Stomach (tissue), 19 donors: Measurements from ENCODE around the gene VPS36. TPM values are rescaled to one million over a fixed set of nuclear protein-coding genes. Genes with fewer than 3 reads are reported as not detected.
"Not testable (repeated sequence)": the region's sequence is repeated elsewhere in the genome, so short reads cannot be mapped to it uniquely, and the experiment has no call there.

Source experiments
- DNase-seq, 2 donors: peaks; one replicate each; pipeline versions ENCODE4 v3.0.0 to v3.0.0-alpha.2; 2013 to 2019
- H3K27ac ChIP-seq, 5 donors: fragments of 200-600 bp in 4 of 5; sonication (generic) in 4 of 5; one replicate each; pipeline ENCODE4 v1.5.1; 2013 to 2019; ENCODE audit warnings: mild to moderate bottlenecking in 1 of 5, moderate library complexity in 1 of 5
- H3K27me3 ChIP-seq, 3 donors: fragments of 200-600 bp; sonication (generic); one replicate each; pipeline ENCODE4 v1.5.1; 2017 to 2019; ENCODE audit warnings: mixed run types in 1 of 3
- H3K36me3 ChIP-seq, 4 donors: fragments of 200-600 bp; sonication (generic); 1 replicate in 3 of 4; 2 replicates in 1 of 4; pipeline ENCODE4 v1.5.1; 2016 to 2019
- H3K4me1 ChIP-seq, 4 donors: fragments of 200-600 bp; sonication (generic); one replicate each; pipeline ENCODE4 v1.5.1; 2016 to 2019
- H3K4me3 ChIP-seq, 4 donors: fragments of 200-600 bp; sonication (generic) in 3 of 4; one replicate each; pipeline ENCODE4 v1.5.1; 2016 to 2019; ENCODE audit warnings: mild to moderate bottlenecking in 1 of 4
- H3K9me3 ChIP-seq, 4 donors: fragments of 200-600 bp; sonication (generic); one replicate each; pipeline ENCODE4 v1.5.1; 2016 to 2019
- EP300 ChIP-seq: sonication (generic); formaldehyde crosslinking; IDR thresholded peaks from one replicate; pipeline ENCODE4 v1.6.1; 2017; ENCODE audit warnings: antibody characterized with exemption
- POLR2A ChIP-seq, 4 donors: fragments of 450-650 bp; IDR thresholded peaks; one replicate each; pipeline ENCODE4 v1.6.1; 2016; ENCODE audit warnings: antibody characterized with exemption in 4 of 4, control low read depth in 2 of 4, mild to moderate bottlenecking in 1 of 4, moderate library complexity in 1 of 4
- POLR2AphosphoS5 ChIP-seq, 3 donors: sonication (generic); formaldehyde crosslinking; IDR thresholded peaks; one replicate each; pipeline ENCODE4 v1.6.1; 2016; ENCODE audit warnings: antibody characterized with exemption in 3 of 3
- WGBS, 5 donors: extraction: QIAGEN DNeasy Blood & Tissue Kit in 3 of 5; methylation state at CpG; one replicate each; pipeline versions ENCODE4 v1.1.5 to v1.1.7; 2013 to 2018; 5-methylcytosine and 5-hydroxymethylcytosine counted together
- intact Hi-C: fragments of 100-400 bp; cut with DNase I; formaldehyde crosslinking; loops from one replicate; pipeline ENCODE4 v1.15.1; 2023; ENCODE audit warnings: low total_unique reads
- long read RNA-seq, 10 donors: transcript quantifications; one replicate each; lab custom pipeline, GENCODE V29; 2026
- polyA plus RNA-seq, 3 donors: library from polyadenylated mRNA; stranded (reverse); fragments of 200-250 nt; gene quantifications; one replicate each; pipeline ENCODE4 v1.2.3, GENCODE V29; 2013
- total RNA-seq, 5 donors: library from RNA; depleted of rRNA; stranded (reverse); fragments of >200 nt; gene quantifications; one replicate each; pipeline versions ENCODE4 v1.1.0 to v1.2.3, GENCODE V29; 2014 to 2016
- TF ChIP-seq, protein P1 (sequence below), 7 experiments: fragments of 450-650 bp in 4 of 7; fragments of 200-600 bp in 3 of 7; sonication (generic) in 3 of 7; IDR thresholded peaks; one replicate each; pipeline ENCODE4 v1.5.1; 2016 to 2019; ENCODE audit warnings: antibody characterized with exemption in 7 of 7, control low read depth in 2 of 7, mild to moderate bottlenecking in 1 of 7
- donor health status: healthy with polysubstance abuse.
- donor health status: Bipolar disorder and iron deficiency.
- donor health status: healthy.

VPS36 gene, protein sequence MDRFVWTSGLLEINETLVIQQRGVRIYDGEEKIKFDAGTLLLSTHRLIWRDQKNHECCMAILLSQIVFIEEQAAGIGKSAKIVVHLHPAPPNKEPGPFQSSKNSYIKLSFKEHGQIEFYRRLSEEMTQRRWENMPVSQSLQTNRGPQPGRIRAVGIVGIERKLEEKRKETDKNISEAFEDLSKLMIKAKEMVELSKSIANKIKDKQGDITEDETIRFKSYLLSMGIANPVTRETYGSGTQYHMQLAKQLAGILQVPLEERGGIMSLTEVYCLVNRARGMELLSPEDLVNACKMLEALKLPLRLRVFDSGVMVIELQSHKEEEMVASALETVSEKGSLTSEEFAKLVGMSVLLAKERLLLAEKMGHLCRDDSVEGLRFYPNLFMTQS
- total RNA-seq (100 to 1,000 TPM in 1 of 5 donors, 10 to 100 TPM in 4; 21.7 to 323 (median 78.2) TPM), polyA plus RNA-seq (10 to 100 TPM; 15.8 to 21.8 (median 21.6) TPM)
- long read RNA-seq, donor 1, partial matches to known transcripts: 0 of 1 reads
- long read RNA-seq, donor 1, other reads (novel, unspliced or antisense): 0 of 1 reads
- long read RNA-seq, donor 2, full-length matches to known transcripts: 2 of 2 reads
- long read RNA-seq, donor 2, partial matches to known transcripts: 0 of 2 reads
- long read RNA-seq, donor 2, other reads (novel, unspliced or antisense): 0 of 2 reads
- long read RNA-seq, donor 3, full-length matches to known transcripts: 6 of 6 reads
- long read RNA-seq, donor 3, partial matches to known transcripts: 0 of 6 reads
- long read RNA-seq, donor 3, other reads (novel, unspliced or antisense): 0 of 6 reads
- long read RNA-seq, donor 4, full-length matches to known transcripts: 2 of 2 reads
- long read RNA-seq, donor 4, partial matches to known transcripts: 0 of 2 reads
- long read RNA-seq, donor 4, other reads (novel, unspliced or antisense): 0 of 2 reads
- long read RNA-seq, donor 5, full-length matches to known transcripts: 7 of 20 reads
- long read RNA-seq, donor 5, partial matches to known transcripts: 13 of 20 reads
- long read RNA-seq, donor 5, other reads (novel, unspliced or antisense): 0 of 20 reads
- long read RNA-seq, donor 6, full-length matches to known transcripts: 20 of 34 reads
- long read RNA-seq, donor 6, partial matches to known transcripts: 14 of 34 reads
- long read RNA-seq, donor 6, other reads (novel, unspliced or antisense): 0 of 34 reads
- long read RNA-seq, donor 7, full-length matches to known transcripts: 6 of 17 reads
- long read RNA-seq, donor 7, partial matches to known transcripts: 11 of 17 reads
- long read RNA-seq, donor 7, other reads (novel, unspliced or antisense): 0 of 17 reads
- long read RNA-seq, donor 8, full-length matches to known transcripts: 5 of 12 reads
- long read RNA-seq, donor 8, partial matches to known transcripts: 7 of 12 reads
- long read RNA-seq, donor 8, other reads (novel, unspliced or antisense): 0 of 12 reads
- long read RNA-seq, donor 9, full-length matches to known transcripts: 4 of 9 reads
- long read RNA-seq, donor 9, partial matches to known transcripts: 5 of 9 reads
- long read RNA-seq, donor 9, other reads (novel, unspliced or antisense): 0 of 9 reads
- long read RNA-seq, donor 10, full-length matches to known transcripts: 2 of 2 reads
- long read RNA-seq, donor 10, partial matches to known transcripts: 0 of 2 reads
- long read RNA-seq, donor 10, other reads (novel, unspliced or antisense): 0 of 2 reads

GRCh38 chr13:52450012-52450792, at the start of gene VPS36:
VPS36 (minus strand) TSS chr13:52450634; CDS start chr13:52450594, 40 bp downstream.
- peak within 1 kb of the TSS; percentile 90 to 98 (median 93) for H3K27ac ChIP-seq
- peak; percentile 98 to 99 for DNase-seq
- H3K27me3 ChIP-seq: no peaks in the 10 kb centered on the region
- H3K4me3 ChIP-seq: peak within 1 kb of the TSS; percentile 68 to 82 (median 74)
- peaks cover 0 to 5% (median 2%) of the 10 kb centered on the region in 4 donors for H3K36me3 ChIP-seq
- TF ChIP-seq, protein P1, sequence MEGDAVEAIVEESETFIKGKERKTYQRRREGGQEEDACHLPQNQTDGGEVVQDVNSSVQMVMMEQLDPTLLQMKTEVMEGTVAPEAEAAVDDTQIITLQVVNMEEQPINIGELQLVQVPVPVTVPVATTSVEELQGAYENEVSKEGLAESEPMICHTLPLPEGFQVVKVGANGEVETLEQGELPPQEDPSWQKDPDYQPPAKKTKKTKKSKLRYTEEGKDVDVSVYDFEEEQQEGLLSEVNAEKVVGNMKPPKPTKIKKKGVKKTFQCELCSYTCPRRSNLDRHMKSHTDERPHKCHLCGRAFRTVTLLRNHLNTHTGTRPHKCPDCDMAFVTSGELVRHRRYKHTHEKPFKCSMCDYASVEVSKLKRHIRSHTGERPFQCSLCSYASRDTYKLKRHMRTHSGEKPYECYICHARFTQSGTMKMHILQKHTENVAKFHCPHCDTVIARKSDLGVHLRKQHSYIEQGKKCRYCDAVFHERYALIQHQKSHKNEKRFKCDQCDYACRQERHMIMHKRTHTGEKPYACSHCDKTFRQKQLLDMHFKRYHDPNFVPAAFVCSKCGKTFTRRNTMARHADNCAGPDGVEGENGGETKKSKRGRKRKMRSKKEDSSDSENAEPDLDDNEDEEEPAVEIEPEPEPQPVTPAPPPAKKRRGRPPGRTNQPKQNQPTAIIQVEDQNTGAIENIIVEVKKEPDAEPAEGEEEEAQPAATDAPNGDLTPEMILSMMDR (IDR thresholded peaks at IDR 0.05): peak in 4 of 7 experiments; percentile 97 to 100 (median 100)
- TF ChIP-seq POLR2A (IDR thresholded peaks at IDR 0.05): peak in 1 of 4 donors; percentile 3
- no peak for TF ChIP-seq EP300
- peak; percentile 87 to 97 (median 96) for TF ChIP-seq POLR2AphosphoS5 (IDR thresholded peaks at IDR 0.05)
- intact Hi-C loops: no loop called here
- no peaks in the 10 kb centered on the region for H3K9me3 ChIP-seq
- WGBS, 5 donors: 0% methylated on average over 26 to 105 of the region's 105 CpGs
- H3K4me1 ChIP-seq: peaks cover 23 to 58% (median 38%) of the 10 kb centered on the region in 4 donors

GRCh38 chr13:52497979-52498378, 47.5 kb upstream of the VPS36 start:
- H3K36me3 ChIP-seq, H3K4me3 ChIP-seq, DNase-seq, H3K27ac ChIP-seq, H3K4me1 ChIP-seq, intact Hi-C loops, H3K27me3 ChIP-seq: not testable (repeated sequence)
- peaks cover 3 to 12% (median 8%) of the 10 kb centered on the region in 4 donors for H3K9me3 ChIP-seq
- WGBS, 5 donors: 53 to 100% (median 79%) methylated on average over 2 to 3 of the region's 3 CpGs

DNA sequence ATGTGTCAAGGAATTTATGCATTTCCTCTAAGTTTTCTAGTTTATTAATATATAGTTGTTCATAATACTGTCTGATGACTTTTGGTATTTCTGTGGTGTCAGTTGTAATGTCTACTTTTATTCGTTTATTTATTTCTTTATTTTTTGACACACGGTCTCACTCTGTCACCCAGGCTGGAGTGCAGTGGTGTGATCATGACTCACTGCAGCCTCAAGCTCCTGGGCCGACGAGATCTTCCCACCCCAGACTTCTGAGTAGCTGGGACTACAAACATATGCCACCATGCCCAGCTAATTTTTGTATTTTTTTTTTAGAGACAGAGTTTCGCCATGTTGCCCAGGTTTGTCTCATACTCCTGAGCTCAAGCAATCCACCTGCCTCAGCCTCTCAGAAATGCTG, 43.8 kb upstream of the VPS36 start:
- DNase-seq, intact Hi-C loops, H3K9me3 ChIP-seq, H3K27ac ChIP-seq, H3K4me1 ChIP-seq, H3K36me3 ChIP-seq, H3K4me3 ChIP-seq, H3K27me3 ChIP-seq: not testable (repeated sequence)
- 71 to 95% (median 77%) methylated on average over 4 to 5 of the region's 5 CpGs for WGBS, 5 donors

DNA sequence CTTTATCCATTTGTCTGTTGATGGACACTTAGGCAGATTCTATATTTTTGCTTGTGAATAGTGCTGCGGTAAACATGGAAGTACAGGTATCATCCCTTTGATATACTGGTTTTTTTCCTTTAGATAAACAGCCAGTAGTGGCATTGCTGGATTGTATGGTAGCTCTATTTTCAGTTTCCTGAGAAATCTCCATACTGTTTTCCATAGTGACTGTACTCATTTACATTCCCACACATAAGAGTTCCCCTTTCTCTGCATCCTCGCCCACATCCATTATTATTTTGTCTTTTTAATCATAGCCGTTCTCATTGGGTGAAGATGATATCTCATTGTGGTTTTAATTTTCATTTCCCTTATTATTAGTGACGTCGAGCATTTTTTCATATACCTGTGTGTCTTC, 40.6 kb upstream of the VPS36 start:
- DNase-seq, H3K9me3 ChIP-seq, intact Hi-C loops, H3K4me1 ChIP-seq, H3K36me3 ChIP-seq, H3K27me3 ChIP-seq, H3K27ac ChIP-seq, H3K4me3 ChIP-seq: not testable (repeated sequence)
- 77 to 97% (median 91%) methylated on average over 2 to 4 of the region's 5 CpGs for WGBS, 5 donors

DNA sequence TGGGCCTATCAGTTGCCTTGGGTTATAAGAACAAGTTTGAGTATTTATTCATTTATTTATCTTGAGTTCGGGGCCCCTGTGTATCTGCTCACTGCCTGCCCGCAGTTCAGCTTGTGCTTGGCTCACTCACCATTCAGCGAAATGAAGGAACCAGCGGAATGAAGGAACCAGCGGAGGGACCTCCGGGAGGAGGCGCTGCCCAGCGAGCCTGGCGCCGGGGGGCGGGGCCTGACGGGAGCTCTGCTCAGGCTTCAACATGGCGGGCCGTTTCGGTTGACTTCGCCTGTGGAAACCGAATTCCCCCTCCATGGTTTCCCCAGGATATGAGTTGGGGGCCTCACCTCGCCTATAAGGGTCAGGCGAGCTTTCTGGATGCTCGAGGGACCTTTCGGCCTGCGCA, 38.3 kb upstream of the VPS36 start:
- H3K27me3 ChIP-seq, DNase-seq, H3K36me3 ChIP-seq, H3K27ac ChIP-seq, H3K9me3 ChIP-seq, H3K4me1 ChIP-seq, H3K4me3 ChIP-seq, intact Hi-C loops: not testable (repeated sequence)
- WGBS, 5 donors: no CpG with 5 or more reads among the region's 22 CpGs

GRCh38 chr13:52487078-52487477, 36.6 kb upstream of the VPS36 start:
- H3K27me3 ChIP-seq, H3K4me1 ChIP-seq, DNase-seq, H3K36me3 ChIP-seq, H3K9me3 ChIP-seq, H3K27ac ChIP-seq, intact Hi-C loops, H3K4me3 ChIP-seq: not testable (repeated sequence)
- 40 to 75% (median 45%) methylated on average over 1 to 2 of the region's 2 CpGs for WGBS, 5 donors

- intact Hi-C loops: not testable (repeated sequence)
Measured at GRCh38 chr13:52480677-52481428, 30.4 kb upstream of the VPS36 start.

GRCh38 chr13:52468487-52468886, 18.1 kb upstream of the VPS36 start:
- DNase-seq, H3K27me3 ChIP-seq, H3K9me3 ChIP-seq, H3K27ac ChIP-seq, H3K4me3 ChIP-seq, H3K4me1 ChIP-seq, intact Hi-C loops: not testable (repeated sequence)
- H3K36me3 ChIP-seq: peaks cover 0 to 57% (median 33%) of the 10 kb centered on the region in 4 donors
- 90 to 99% (median 97%) methylated on average over 2 of the region's 2 CpGs for WGBS, 5 donors

More at GRCh38 chr13:52480677-52481428, 30.4 kb upstream of the VPS36 start:
- not testable (repeated sequence) for H3K4me1 ChIP-seq, H3K27me3 ChIP-seq, DNase-seq, H3K27ac ChIP-seq, H3K9me3 ChIP-seq, H3K36me3 ChIP-seq, H3K4me3 ChIP-seq
- WGBS, 5 donors: 72 to 83% (median 79%) methylated on average over 5 to 6 of the region's 7 CpGs
